Osteoblast (primary cell): Measurements from ENCODE around the gene KTN1. TPM values are rescaled to one million over a fixed set of nuclear protein-coding genes. Genes with fewer than 3 reads are reported as not detected.

Experiments
- DNase-seq: peaks from one replicate; pipeline ENCODE4 v3.0.0; 2011; ENCODE audit warnings: low spot score, mixed read lengths; ENCODE audit not compliant: insufficient read length; ENCODE audit errors: missing footprints
- H2AFZ ChIP-seq: 2 replicates; pipeline ENCODE4 v1.6.0; 2011; ENCODE audit warnings: mild to moderate bottlenecking, low read length
- H3K27ac ChIP-seq: 2 replicates; pipeline ENCODE4 v1.5.1; 2011; ENCODE audit warnings: mild to moderate bottlenecking, low read depth, low read length, moderate library complexity
- H3K27me3 ChIP-seq: 2 replicates; pipeline ENCODE4 v1.6.0; 2012; ENCODE audit warnings: mild to moderate bottlenecking, control low read depth, inconsistent platforms, low read length, moderate library complexity; ENCODE audit not compliant: insufficient read depth
- H3K36me3 ChIP-seq: 2 replicates; pipeline ENCODE4 v1.5.1; 2011; ENCODE audit warnings: mild to moderate bottlenecking, low read length, control low read depth, moderate library complexity; ENCODE audit not compliant: insufficient read depth
- H3K4me1 ChIP-seq: 2 replicates; pipeline ENCODE4 v1.5.1; 2011; ENCODE audit warnings: mild to moderate bottlenecking, low read length, control low read depth, moderate library complexity; ENCODE audit not compliant: insufficient read depth
- H3K4me2 ChIP-seq: 2 replicates; pipeline ENCODE4 v1.6.0; 2011; ENCODE audit warnings: mild to moderate bottlenecking, low read length; ENCODE audit not compliant: insufficient read depth
- H3K4me3 ChIP-seq: fragments of 200-600 bp; sonication (generic); 3 replicates; pipeline ENCODE4 v1.5.1; 2012; ENCODE audit warnings: mild to moderate bottlenecking, low read length, inconsistent platforms; ENCODE audit not compliant: insufficient read depth
- H3K79me2 ChIP-seq: 2 replicates; pipeline ENCODE4 v1.6.0; 2012; ENCODE audit warnings: mild to moderate bottlenecking, low read length, control low read depth, inconsistent platforms; ENCODE audit not compliant: insufficient read depth
- H3K9me3 ChIP-seq: 2 replicates; pipeline ENCODE4 v1.5.1; 2011; ENCODE audit warnings: low read depth, low read length, control low read depth
- H4K20me1 ChIP-seq: 2 replicates; pipeline ENCODE4 v1.6.0; 2012; ENCODE audit warnings: mild to moderate bottlenecking, low read length, control low read depth; ENCODE audit not compliant: insufficient read depth
- total RNA-seq: library from RNA; depleted of rRNA; stranded (reverse); fragments of >200 nt; gene quantifications from 2 replicates; pipeline ENCODE4 v1.2.3, GENCODE V29; 2012
- TF ChIP-seq, protein P1 (sequence below): IDR thresholded peaks from 2 replicates; pipeline ENCODE4 v1.5.1; 2011; ENCODE audit warnings: mild to moderate bottlenecking, low read depth, low read length, moderate library complexity; ENCODE audit errors: extremely low read depth

Gene KTN1
- total RNA-seq, 1 donor = 172 TPM

DNA sequence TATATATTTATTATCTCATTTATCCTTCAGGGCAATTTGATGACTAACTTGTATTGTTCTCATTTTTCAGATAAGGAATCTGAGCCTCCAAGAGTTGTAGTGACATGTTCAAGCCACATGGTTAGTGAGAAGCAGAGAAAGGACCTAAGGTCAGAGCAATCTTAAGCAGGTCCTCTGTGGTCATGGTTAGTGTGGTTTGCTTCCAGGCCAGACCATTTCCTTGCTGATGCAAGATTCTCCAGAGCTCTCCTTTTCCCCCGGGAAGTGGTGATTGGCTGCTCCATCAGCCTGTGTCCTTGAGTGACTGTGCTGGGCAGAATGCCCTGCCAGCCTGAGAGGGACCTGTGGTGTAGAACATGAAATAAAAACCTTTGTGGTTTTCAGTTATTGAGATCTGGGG lies 141.3 kb downstream of the KTN1 start:
- H3K9me3 ChIP-seq = no peaks in the 10 kb centered on the region
- H3K79me2 ChIP-seq = no peaks in the 10 kb centered on the region
- H2AFZ ChIP-seq = no peak overlapping the region
- H3K36me3 ChIP-seq = no peaks in the 10 kb centered on the region
- H3K27ac ChIP-seq = no peak overlapping the region
- no peak overlapping the region for H3K4me3 ChIP-seq
- TF ChIP-seq, protein P1, sequence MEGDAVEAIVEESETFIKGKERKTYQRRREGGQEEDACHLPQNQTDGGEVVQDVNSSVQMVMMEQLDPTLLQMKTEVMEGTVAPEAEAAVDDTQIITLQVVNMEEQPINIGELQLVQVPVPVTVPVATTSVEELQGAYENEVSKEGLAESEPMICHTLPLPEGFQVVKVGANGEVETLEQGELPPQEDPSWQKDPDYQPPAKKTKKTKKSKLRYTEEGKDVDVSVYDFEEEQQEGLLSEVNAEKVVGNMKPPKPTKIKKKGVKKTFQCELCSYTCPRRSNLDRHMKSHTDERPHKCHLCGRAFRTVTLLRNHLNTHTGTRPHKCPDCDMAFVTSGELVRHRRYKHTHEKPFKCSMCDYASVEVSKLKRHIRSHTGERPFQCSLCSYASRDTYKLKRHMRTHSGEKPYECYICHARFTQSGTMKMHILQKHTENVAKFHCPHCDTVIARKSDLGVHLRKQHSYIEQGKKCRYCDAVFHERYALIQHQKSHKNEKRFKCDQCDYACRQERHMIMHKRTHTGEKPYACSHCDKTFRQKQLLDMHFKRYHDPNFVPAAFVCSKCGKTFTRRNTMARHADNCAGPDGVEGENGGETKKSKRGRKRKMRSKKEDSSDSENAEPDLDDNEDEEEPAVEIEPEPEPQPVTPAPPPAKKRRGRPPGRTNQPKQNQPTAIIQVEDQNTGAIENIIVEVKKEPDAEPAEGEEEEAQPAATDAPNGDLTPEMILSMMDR = peak; percentile 21
- H4K20me1 ChIP-seq = no peaks in the 10 kb centered on the region
- H3K27me3 ChIP-seq = peaks cover 18% of the 10 kb centered on the region
- no peak for DNase-seq
- peaks cover 3% of the 10 kb centered on the region for H3K4me1 ChIP-seq
- no peak overlapping the region for H3K4me2 ChIP-seq

DNA sequence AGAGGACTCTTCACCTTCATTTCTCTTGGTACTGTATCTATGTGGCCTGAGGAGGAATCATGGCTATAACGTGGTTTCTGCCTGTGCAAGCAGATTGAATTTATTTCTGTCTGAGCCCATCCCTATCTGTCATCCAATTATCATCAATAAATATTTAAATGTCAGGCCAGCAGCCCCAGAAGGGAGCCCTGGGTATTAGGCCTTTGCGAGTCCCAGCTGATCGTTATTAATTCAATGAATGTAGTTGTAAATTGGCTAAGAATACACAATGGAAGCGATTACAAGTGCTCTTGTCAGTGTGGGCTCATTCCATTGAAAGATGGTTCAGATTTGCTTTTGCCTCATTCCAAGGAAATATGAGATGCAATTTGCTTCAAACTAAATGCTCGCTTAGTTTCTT lies 142.0 kb downstream of the KTN1 start:
- H3K27ac ChIP-seq = no peak overlapping the region
- no peaks in the 10 kb centered on the region for H3K79me2 ChIP-seq
- no peak overlapping the region for H3K4me3 ChIP-seq
- H3K9me3 ChIP-seq = no peaks in the 10 kb centered on the region
- H3K27me3 ChIP-seq = peaks cover 14% of the 10 kb centered on the region
- no peak overlapping the region for H3K4me2 ChIP-seq
- DNase-seq = no peak
- TF ChIP-seq, protein P1 = no peak
- no peaks in the 10 kb centered on the region for H3K4me1 ChIP-seq
- no peaks in the 10 kb centered on the region for H3K36me3 ChIP-seq
- H4K20me1 ChIP-seq = no peaks in the 10 kb centered on the region
- H2AFZ ChIP-seq = no peak overlapping the region

- Histone ChIP-seq H3K9me3 (no peaks in the 10 kb centered on the region), H3K79me2 (no peaks in the 10 kb centered on the region), H3K27ac (no peak overlapping the region), H3K4me3 (no peak overlapping the region), H4K20me1 (no peaks in the 10 kb centered on the region), H3K36me3 (no peaks in the 10 kb centered on the region), H3K4me2 (no peak overlapping the region), H2AFZ (no peak overlapping the region), H3K4me1 (no peaks in the 10 kb centered on the region), H3K27me3 (peaks cover 7% of the 10 kb centered on the region)
- TF ChIP-seq, protein P1 = no peak
- DNase-seq = no peak
Observed at GRCh38 chr14:55724736-55725135, 144.7 kb downstream of the KTN1 start.

DNA sequence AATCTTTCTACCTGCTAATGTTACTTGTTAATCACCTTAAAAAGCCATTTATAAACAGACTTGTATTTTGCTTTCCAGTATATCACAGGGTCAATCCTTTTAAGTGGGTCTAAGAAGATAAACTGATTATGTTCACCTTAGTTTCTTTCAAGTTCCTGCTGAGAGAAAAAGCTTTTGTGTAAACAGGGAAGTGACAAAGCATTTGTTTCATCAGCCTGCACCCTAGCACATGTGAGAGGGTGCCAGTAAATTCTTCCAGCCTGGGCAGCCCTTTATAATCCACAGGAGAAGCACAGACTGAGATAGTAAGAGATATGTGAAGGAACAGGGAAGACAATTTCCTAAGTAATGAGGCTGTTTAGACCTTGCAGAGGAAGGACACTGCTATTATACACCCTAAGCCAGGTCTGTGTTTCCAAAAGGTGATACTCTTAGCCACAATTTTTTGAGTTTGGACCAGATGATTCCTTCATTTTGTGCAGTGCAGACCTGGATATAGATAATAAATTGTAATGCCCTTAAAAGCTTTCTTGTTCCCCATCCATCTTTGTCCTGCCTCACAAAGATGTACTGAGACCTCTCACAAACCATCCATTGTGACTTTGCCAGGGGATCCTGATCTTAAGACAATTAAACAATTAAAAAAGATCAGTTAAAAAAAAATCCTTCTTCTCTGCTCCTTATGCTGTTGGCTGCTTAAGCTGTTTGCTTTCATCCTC lies 150.7 kb downstream of the KTN1 start:
- TF ChIP-seq, protein P1 = no peak
- Histone ChIP-seq H3K79me2 (no peaks in the 10 kb centered on the region), H4K20me1 (no peaks in the 10 kb centered on the region), H3K27me3 (no peaks in the 10 kb centered on the region), H3K4me3 (no peak overlapping the region), H3K4me1 (no peaks in the 10 kb centered on the region), H3K36me3 (no peaks in the 10 kb centered on the region), H3K27ac (no peak overlapping the region), H3K9me3 (peaks cover under 1% of the 10 kb centered on the region), H3K4me2 (no peak overlapping the region), H2AFZ (no peak overlapping the region)
- DNase-seq = no peak
